ENCODE data around the gene AP5Z1. TPM values are rescaled to one million over a fixed set of nuclear protein-coding genes. Genes with fewer than 3 reads are reported as not detected.

The AP5Z1 gene
- total RNA-seq, 1 donor from 2014 or later, result 21.4 TPM

GRCh38 chr7:4840079-4840501, 64.7 kb downstream of the AP5Z1 start:
- no peak for DNase-seq (ENCODE audit: low spot score)

Other genes starting within 250 kb of the AP5Z1 start
- 21.4 TPM for gene FOXK1, start 93.3 kb upstream of the AP5Z1 start, total RNA-seq (ENCODE audit: insufficient read depth, low replicate concordance)
- 1.9 TPM for gene PAPOLB, start 86.4 kb downstream of the AP5Z1 start, total RNA-seq (ENCODE audit: insufficient read depth, low replicate concordance)
- gene RADIL, start 108.1 kb downstream of the AP5Z1 start, total RNA-seq (ENCODE audit: insufficient read depth, low replicate concordance), result 1.2 TPM
- gene MMD2, start 183.6 kb downstream of the AP5Z1 start, total RNA-seq (ENCODE audit: insufficient read depth, low replicate concordance), result 0.24 TPM

Data from umbilical cord (tissue), 2 donors.